GM18858 (cell line): Measurements from ENCODE around the gene TCP11L2.
A peak's percentile ranks its signal among the peaks of the same experiment; 100 is the strongest.
"Not testable (repeated sequence)": the region's sequence is repeated elsewhere in the genome, so short reads cannot be mapped to it uniquely, and the experiment has no call there.

ENCODE experiments used
- ATAC-seq: cut with Tn5 transposase; IDR thresholded peaks from one replicate; pipeline ENCODE4 v1.9.1; 2021; ENCODE audit not compliant: unreplicated experiment

Gene TCP11L2

GRCh38 chr12:106284358-106285105 is 18.0 kb upstream of the TCP11L2 start:
- no peak for ATAC-seq

- no peak for ATAC-seq
Measured at GRCh38 chr12:106285982-106286381, 16.6 kb upstream of the TCP11L2 start.

GRCh38 chr12:106286576-106287162 is 15.9 kb upstream of the TCP11L2 start:
- ATAC-seq = not testable (repeated sequence)

- ATAC-seq = no peak
Measured at GRCh38 chr12:106287364-106287763, 15.2 kb upstream of the TCP11L2 start.

- ATAC-seq = no peak
Measured at GRCh38 chr12:106288101-106288493, 14.4 kb upstream of the TCP11L2 start.

- no peak for ATAC-seq
Measured at GRCh38 chr12:106288494-106289195, 13.9 kb upstream of the TCP11L2 start.

GRCh38 chr12:106289196-106289681 is 13.3 kb upstream of the TCP11L2 start:
- no peak for ATAC-seq

- ATAC-seq = no peak
Measured at GRCh38 chr12:106290666-106291065, 11.9 kb upstream of the TCP11L2 start.

- ATAC-seq = no peak
Measured at GRCh38 chr12:106291342-106291741, 11.2 kb upstream of the TCP11L2 start.

GRCh38 chr12:106292339-106292738 is 10.2 kb upstream of the TCP11L2 start:
- no peak for ATAC-seq

GRCh38 chr12:106296179-106296877 is 6.2 kb upstream of the TCP11L2 start:
- ATAC-seq = no peak

- ATAC-seq = no peak
Measured at GRCh38 chr12:106297075-106297474, 5.5 kb upstream of the TCP11L2 start.

GRCh38 chr12:106297681-106298080 is 4.9 kb upstream of the TCP11L2 start:
- ATAC-seq = no peak

GRCh38 chr12:106299202-106299774 is 3.2 kb upstream of the TCP11L2 start:
- ATAC-seq = no peak

GRCh38 chr12:106300761-106301160 is 1.8 kb upstream of the TCP11L2 start:
- ATAC-seq = no peak

- ATAC-seq = no peak
Measured at GRCh38 chr12:106301241-106301610, 1.3 kb upstream of the TCP11L2 start.

GRCh38 chr12:106301611-106302321 is 767 bp upstream of the TCP11L2 start:
- ATAC-seq = peak; percentile 60

- no peak for ATAC-seq
Measured at GRCh38 chr12:106303202-106303820, 778 bp downstream of the TCP11L2 start.

- ATAC-seq = no peak
Measured at GRCh38 chr12:106304001-106304421, 1.5 kb downstream of the TCP11L2 start.

- ATAC-seq = no peak
Measured at GRCh38 chr12:106304797-106305196, 2.3 kb downstream of the TCP11L2 start.
